Astrocyte of the cerebellum (primary cell): ENCODE measurements around the gene ADIPOR1.
"Not testable (repeated sequence)": the region's sequence is repeated elsewhere in the genome, so short reads cannot be mapped to it uniquely, and the experiment has no call there.

Source experiments
- DNase-seq: peaks from one replicate; pipeline ENCODE4 v3.0.0-alpha.2; 2011; ENCODE audit warnings: low read depth
- H3K4me3 ChIP-seq: 2 replicates; pipeline ENCODE4 v1.5.1; 2011; ENCODE audit warnings: mild to moderate bottlenecking, low read depth, low read length, moderate library complexity
- CTCF ChIP-seq: IDR thresholded peaks from 2 replicates; pipeline ENCODE4 v1.5.1; 2012; ENCODE audit warnings: low read length, low read depth, moderate library complexity, mild to moderate bottlenecking; ENCODE audit errors: missing control alignments
- in situ Hi-C: cut with HindIII; loops from 2 replicates; pipeline ENCODE4 v1.10.0; 2017; ENCODE audit warnings: low sequenced_read_pairs

The ADIPOR1 gene

GRCh38 chr1:202957733-202958543 lies at the start of gene ADIPOR1:
Gene ADIPOR1 (minus strand): TSS chr1:202958312. CDS start chr1:202951070, 7,242 bp downstream.
- in situ Hi-C loops = no loop called here
- no peak for TF ChIP-seq CTCF
- peak; percentile 57 for DNase-seq
- peak within 1 kb of the TSS; percentile 95 for H3K4me3 ChIP-seq

GRCh38 chr1:203006948-203007871 lies 49.1 kb upstream of the ADIPOR1 start, which contains the start of gene TMEM183A:
Gene TMEM183A (plus strand): TSS chr1:203007374. CDS start chr1:203007466, 92 bp downstream.
- no peak for TF ChIP-seq CTCF
- DNase-seq = peak; percentile 95
- peak within 1 kb of the TSS; percentile 84 for H3K4me3 ChIP-seq
- in situ Hi-C loops = no loop called here

- DNase-seq, H3K4me3 ChIP-seq, in situ Hi-C loops: not testable (repeated sequence)
Measured at GRCh38 chr1:203005395-203006142, 47.5 kb upstream of the ADIPOR1 start.

- TF ChIP-seq CTCF = no peak
- DNase-seq = no peak
- no peak overlapping the region for H3K4me3 ChIP-seq
- in situ Hi-C loops = no loop called here
Measured at GRCh38 chr1:203002951-203003350, 44.8 kb upstream of the ADIPOR1 start.

- DNase-seq = no peak
- no peak overlapping the region for H3K4me3 ChIP-seq
- in situ Hi-C loops = no loop called here
- TF ChIP-seq CTCF = no peak
Measured at GRCh38 chr1:203001986-203002385, 43.9 kb upstream of the ADIPOR1 start.

- TF ChIP-seq CTCF = no peak
- no peak for DNase-seq
- no peak overlapping the region for H3K4me3 ChIP-seq
- in situ Hi-C loops = no loop called here
Measured at GRCh38 chr1:203000217-203000944, 42.3 kb upstream of the ADIPOR1 start.
